Measurements from ENCODE around the gene PARD3B. TPM values are rescaled to one million over a fixed set of nuclear protein-coding genes. Genes with fewer than 3 reads are reported as not detected.

PARD3B gene
- total RNA-seq, 4 donors from 2014 or later: 32.8 to 69.6 (median 47.3) TPM

- TF ChIP-seq CTCF (IDR thresholded peaks at IDR 0.05; ENCODE audit: low read depth): no peak
Observed at GRCh38 chr2:205193125-205193835, 648.0 kb downstream of the PARD3B start.

- no peak for TF ChIP-seq CTCF (IDR thresholded peaks at IDR 0.05; ENCODE audit: low read depth)
Observed at GRCh38 chr2:205193836-205194228, 648.6 kb downstream of the PARD3B start.

- TF ChIP-seq CTCF (IDR thresholded peaks at IDR 0.05; ENCODE audit: low read depth): no peak
Observed at GRCh38 chr2:205197468-205198139, 652.3 kb downstream of the PARD3B start.

- no peak for TF ChIP-seq CTCF (IDR thresholded peaks at IDR 0.05; ENCODE audit: low read depth)
Observed at GRCh38 chr2:205198140-205198525, 652.9 kb downstream of the PARD3B start.

GRCh38 chr2:205199165-205199850 is 654.0 kb downstream of the PARD3B start:
- TF ChIP-seq CTCF (IDR thresholded peaks at IDR 0.05; ENCODE audit: low read depth): no peak

- no peak for TF ChIP-seq CTCF (IDR thresholded peaks at IDR 0.05; ENCODE audit: low read depth)
Observed at GRCh38 chr2:205210494-205210893, 665.2 kb downstream of the PARD3B start.

- TF ChIP-seq CTCF (IDR thresholded peaks at IDR 0.05; ENCODE audit: low read depth): no peak
Observed at GRCh38 chr2:205212357-205212756, 667.1 kb downstream of the PARD3B start.

Measured in subcutaneous adipose tissue (tissue), 4 donors.